LHCN-M2 (cell line): ENCODE measurements around the gene POTEC. TPM values are rescaled to one million over a fixed set of nuclear protein-coding genes. Genes with fewer than 3 reads are reported as not detected.

Experiments
- total RNA-seq: library from RNA; depleted of rRNA; stranded (reverse); fragments of >200 nt; gene quantifications from 2 replicates; pipeline ENCODE4 v1.2.3, GENCODE V29; 2014; rRNA removed

The POTEC gene
- total RNA-seq, 1 experiment from 2014 or later, result not detected

Other genes with a start within 250 kb of the POTEC start
- 1.1 and 1.4 TPM in 2 replicates for gene ANKRD30B, start 204.6 kb upstream of the POTEC start, total RNA-seq